GF-D8 (cell line): ENCODE results near the gene PSD2.

ENCODE experiments used
- DNase-seq: peaks from one replicate; lab custom pipeline; 2025; lab: John Stamatoyannopoulos, UW

PSD2 gene

GRCh38 chr5:139812836-139813805 is 17.5 kb downstream of the PSD2 start:
- no peak for DNase-seq

DNA sequence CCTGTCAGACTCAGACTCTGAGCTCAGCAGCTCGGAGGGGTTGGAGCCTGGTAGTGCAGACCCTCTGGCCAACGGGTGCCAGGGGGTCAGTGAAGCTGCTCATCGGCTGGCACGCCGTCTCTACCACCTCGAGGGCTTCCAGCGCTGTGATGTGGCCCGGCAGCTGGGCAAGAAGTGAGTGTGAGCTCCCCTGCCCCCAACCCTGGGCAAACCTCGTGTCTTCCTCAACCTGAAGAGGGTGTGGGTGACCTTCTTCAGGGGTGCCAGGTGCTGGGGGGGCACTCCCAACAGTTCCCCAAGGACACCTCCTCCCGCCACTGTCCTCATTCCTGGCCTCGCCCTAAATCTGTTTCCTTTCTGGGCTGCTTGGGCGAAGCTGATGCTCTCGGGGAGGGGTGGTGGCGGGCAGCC is 18.6 kb downstream of the PSD2 start:
- DNase-seq = no peak

- DNase-seq = no peak
Measured at GRCh38 chr5:139814704-139815280, 19.2 kb downstream of the PSD2 start.

GRCh38 chr5:139816566-139816965 is 21.0 kb downstream of the PSD2 start:
- no peak for DNase-seq

GRCh38 chr5:139817362-139817761 is 21.8 kb downstream of the PSD2 start:
- DNase-seq = no peak

- no peak for DNase-seq
Measured at GRCh38 chr5:139817970-139818369, 22.4 kb downstream of the PSD2 start.

DNA sequence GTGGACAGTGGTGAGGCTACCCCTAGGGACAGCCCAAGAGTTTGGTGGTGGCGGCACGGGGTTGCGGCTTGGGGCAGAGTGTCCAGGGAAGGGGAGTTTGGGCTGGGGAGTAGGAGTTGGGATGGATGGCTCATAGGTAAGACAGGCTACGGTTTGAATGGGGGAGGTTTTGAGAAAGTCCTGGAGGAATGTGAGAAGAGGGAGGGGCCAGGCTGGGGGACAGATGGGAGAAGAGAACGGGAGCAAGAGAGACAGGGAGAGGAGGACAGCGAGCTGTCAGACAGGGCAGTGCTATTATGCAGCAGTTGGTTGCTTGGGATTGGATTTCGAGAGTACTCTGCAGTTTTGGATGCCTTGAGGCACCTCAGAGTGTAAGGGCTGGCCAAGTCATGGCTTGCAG is 24.5 kb downstream of the PSD2 start:
- no peak for DNase-seq

GRCh38 chr5:139820606-139821005 is 25.0 kb downstream of the PSD2 start:
- DNase-seq = no peak

DNA sequence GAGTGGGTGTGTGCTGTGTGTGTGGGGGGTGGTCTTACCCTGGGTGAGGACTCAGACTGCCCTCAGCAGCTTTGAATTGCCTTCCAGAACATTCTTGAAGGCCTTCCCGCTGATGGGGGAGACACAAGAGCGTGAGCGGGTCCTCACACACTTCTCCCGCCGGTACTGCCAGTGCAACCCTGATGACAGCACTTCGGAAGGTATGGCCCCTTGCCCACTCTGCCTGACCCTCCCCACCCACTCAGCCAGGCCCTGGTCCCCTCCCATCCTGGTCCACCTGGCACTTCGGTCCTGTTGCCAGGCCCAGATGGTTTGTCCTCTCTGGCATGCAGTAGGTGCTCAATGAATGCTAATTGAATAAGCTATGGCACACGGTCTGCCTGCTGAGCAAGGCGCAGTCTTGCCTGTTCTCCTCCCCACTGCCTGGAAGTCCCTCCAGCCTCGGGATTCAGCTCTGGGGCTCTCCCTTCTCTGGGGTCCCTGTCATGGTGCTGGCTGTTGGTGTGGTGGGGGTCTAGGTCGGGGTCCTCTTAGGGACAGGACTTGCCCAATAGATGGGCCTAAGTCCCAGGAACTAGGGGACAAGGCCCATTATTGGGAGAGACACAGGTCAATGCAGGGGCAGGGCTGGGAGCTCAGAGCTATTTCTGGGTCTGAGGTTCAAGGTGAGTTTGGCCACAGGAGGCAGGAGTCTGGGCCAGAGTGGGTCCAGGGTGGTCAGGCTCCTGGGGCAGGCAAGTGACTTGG is 26.4 kb downstream of the PSD2 start:
- no peak for DNase-seq

- no peak for DNase-seq
Measured at GRCh38 chr5:139822553-139823425, 27.2 kb downstream of the PSD2 start.

DNA sequence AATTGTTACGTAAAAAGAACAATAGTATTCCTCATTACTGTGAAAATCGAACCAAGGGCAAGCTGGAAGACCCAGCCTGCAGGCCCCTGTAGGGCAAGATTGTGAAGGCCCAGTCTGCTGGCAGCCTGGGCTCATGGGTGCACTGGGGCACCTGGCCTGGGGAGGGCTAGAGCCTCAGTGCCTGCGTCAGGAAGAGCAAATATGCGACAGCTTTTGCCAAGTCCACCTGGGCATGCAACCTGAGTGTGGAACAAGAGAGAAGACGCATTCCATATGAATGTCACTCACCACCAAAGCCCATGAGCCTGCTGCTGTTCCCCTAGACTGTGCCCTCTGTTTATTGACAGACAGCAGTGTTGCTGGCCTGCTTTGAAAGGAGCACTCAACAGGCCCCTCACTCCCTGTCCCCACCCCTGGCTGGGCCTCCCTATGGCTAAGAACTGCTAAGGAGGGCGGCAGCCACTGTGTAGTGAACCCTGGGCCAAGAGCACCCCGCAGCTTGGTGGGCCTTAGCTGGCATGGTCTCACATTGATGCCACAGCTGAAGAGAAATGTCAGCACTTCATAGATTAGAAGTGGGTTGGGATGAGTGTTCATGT is 28.2 kb downstream of the PSD2 start:
- no peak for DNase-seq

DNA sequence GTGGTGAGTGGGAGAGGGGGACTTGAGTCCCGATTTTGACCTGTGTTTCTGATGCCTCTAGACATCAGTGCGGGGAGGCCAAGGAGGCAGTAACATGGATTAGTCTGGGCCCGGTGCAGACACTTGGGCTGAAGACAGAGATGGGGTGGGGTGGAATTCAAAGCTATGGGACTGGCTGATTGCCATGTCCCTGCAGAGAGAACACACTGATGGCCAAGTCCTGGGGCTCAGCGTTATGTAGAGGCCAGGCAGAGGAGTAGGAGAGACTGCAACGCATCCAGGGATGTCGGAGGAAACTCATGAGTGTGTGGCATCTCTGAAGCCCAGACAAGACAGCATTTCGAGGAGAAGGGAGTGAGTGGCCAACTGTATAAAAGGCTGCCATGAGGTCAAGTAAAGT is 30.1 kb downstream of the PSD2 start:
- DNase-seq = no peak

DNA sequence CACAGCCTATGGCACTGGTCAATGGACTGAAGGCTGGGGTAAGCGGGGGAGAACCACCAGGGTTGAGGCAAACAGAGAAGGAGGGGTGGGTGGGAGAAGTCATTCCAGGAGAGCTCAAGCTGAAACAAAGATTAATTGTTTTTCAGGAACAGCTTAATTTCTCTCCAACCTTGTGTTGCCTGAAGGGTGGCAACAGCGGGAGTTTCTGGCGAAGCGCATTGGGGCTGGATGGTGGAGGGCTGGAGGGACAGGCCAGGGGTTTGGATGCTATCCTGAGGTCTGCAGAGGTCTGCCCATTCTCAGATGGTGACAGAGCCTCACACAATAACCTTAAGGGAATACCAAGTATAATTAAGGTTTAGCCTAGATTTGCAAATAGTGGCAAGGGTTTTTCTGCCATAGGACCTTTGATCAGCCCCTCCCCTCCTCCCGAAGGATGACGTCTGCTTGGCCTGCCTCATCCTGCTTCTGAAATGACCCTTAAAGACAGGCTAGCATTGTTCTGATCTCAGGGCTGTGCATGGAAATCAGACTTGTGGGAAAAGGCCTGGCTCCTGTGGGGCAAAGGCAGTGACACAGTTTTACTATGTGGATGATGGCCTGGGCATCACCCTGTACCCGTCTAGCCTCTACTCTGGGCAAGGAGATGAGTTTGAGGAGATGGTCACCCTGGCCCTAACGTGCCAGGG is 32.7 kb downstream of the PSD2 start:
- no peak for DNase-seq

GRCh38 chr5:139829471-139829870 is 33.9 kb downstream of the PSD2 start:
- DNase-seq = no peak

DNA sequence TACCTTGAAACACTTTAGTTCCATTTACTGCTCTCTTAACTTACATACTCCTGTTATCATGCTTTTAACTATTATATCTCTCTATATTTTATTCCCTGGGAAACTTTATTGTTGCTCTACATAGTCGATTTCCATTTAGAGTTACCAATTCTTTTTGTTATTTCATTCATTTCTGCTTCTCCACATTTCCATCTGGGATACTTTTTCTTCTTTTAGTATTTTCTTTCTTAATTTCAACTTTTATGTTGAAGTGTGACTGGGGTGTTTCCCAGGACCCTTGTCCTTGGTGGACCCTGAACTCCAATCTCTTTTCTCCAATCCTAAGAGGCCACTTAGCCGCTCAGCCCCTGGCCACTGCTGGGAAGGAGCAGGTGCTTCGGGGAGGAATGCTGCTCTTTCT is 36.0 kb downstream of the PSD2 start:
- no peak for DNase-seq

DNA sequence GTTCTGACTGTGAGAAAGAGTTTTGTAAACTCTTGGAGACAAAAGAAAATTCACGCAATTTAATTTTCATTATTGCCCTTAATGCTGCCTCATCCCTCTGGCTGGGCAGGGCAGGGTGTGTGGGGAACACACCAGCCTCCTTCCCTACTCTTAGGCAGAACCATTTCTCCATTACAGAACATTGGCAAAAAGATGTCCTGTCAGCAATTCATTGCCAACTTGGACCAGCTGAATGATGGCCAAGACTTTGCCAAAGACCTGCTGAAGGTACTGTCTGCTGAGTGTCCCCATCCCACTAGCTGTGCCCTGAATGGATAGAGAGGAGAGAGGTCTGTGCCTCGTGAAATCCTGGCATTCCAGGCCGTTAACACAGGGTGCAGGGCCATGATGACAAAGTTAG is 37.9 kb downstream of the PSD2 start:
- no peak for DNase-seq

GRCh38 chr5:139835656-139836055 is 40.0 kb downstream of the PSD2 start:
- no peak for DNase-seq

GRCh38 chr5:139836469-139837208 is 41.0 kb downstream of the PSD2 start:
- no peak for DNase-seq

- no peak for DNase-seq
Measured at GRCh38 chr5:139837711-139838380, 42.2 kb downstream of the PSD2 start.
